ENCODE data around the gene HMG20A. TPM values are rescaled to one million over a fixed set of nuclear protein-coding genes. Genes with fewer than 3 reads are reported as not detected.
A peak's percentile ranks its signal among the peaks of the same experiment; 100 is the strongest.

The HMG20A gene
- total and polyA plus RNA-seq, 10 donors, result 17.9 to 107 (median 77.2) TPM

GRCh38 chr15:77532067-77532710 lies 111.5 kb downstream of the HMG20A start:
- TF ChIP-seq CTCF (IDR thresholded peaks at IDR 0.05 in 8 of 11, conservative IDR thresholded peaks at IDR 0.05 in 3 of 11), result no peak
- TF ChIP-seq POLR2AphosphoS5 (IDR thresholded peaks at IDR 0.05), result no peak
- no peak for TF ChIP-seq POLR2A (IDR thresholded peaks at IDR 0.05)
- intact Hi-C loops (cut with DNase I; ENCODE audit: low total_unique reads), result no loop called here
- peaks cover 3 to 60% (median 22%) of the 10 kb centered on the region in 6 donors for H3K4me1 ChIP-seq
- 77 to 95% (median 88%) methylated on average over 3 of the region's 3 CpGs for WGBS, 5 donors
- H3K27me3 ChIP-seq (replicated peaks in 1 of 7), result no peaks in the 10 kb centered on the region
- no peaks in the 10 kb centered on the region for H3K9me3 ChIP-seq
- H3K4me3 ChIP-seq, result no peak overlapping the region
- peak; percentile 58 for DNase-seq
- no peaks in the 10 kb centered on the region for H3K36me3 ChIP-seq
- H3K27ac ChIP-seq, result no peak overlapping the region

DNA sequence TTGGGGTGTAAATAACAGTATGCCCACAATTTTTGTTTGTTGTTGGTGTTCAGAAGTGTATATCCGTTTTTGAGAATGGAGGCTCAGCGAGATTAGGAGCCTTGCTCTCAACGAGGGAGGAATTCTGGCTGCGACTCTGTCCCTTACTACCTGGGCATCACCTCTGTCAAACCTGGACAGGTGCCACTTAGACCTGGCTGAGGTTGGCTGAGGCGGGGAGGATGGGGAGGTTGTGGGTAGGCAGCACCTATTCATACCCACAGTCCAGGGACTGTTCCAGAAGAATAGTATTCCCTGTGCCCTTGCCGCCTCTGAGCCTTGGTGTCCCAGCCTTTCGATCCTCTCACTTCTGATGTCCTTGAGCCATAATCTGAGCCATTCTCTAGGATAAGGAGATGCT lies 112.2 kb downstream of the HMG20A start:
- Histone ChIP-seq H3K4me3 (no peak overlapping the region), H3K27me3 (replicated peaks in 1 of 7) (no peaks in the 10 kb centered on the region), H3K36me3 (no peaks in the 10 kb centered on the region), H3K27ac (no peak overlapping the region), H3K4me1 (peaks cover 3 to 60% (median 25%) of the 10 kb centered on the region in 6 donors), H3K9me3 (no peaks in the 10 kb centered on the region)
- peak; percentile 33 for DNase-seq
- intact Hi-C loops (cut with DNase I; ENCODE audit: low total_unique reads), result no loop called here
- TF ChIP-seq POLR2AphosphoS5 (IDR thresholded peaks at IDR 0.05) (no peak), CTCF (IDR thresholded peaks at IDR 0.05 in 8 of 11, conservative IDR thresholded peaks at IDR 0.05 in 3 of 11) (no peak), POLR2A (IDR thresholded peaks at IDR 0.05) (no peak)
- WGBS, 5 donors, result 78 to 94% (median 83%) methylated on average over 7 of the region's 7 CpGs

GRCh38 chr15:77533578-77534430 lies 113.1 kb downstream of the HMG20A start:
- intact Hi-C loops (cut with DNase I; ENCODE audit: low total_unique reads), result no loop called here
- peak overlapping the region in 2 of 8 donors; percentile 25 to 41 for H3K27ac ChIP-seq
- DNase-seq, result peak; percentile 32
- H3K27me3 ChIP-seq (replicated peaks in 1 of 7), result no peaks in the 10 kb centered on the region
- 59 to 65% (median 63%) methylated on average over 13 of the region's 13 CpGs for WGBS, 5 donors
- TF ChIP-seq POLR2AphosphoS5 (IDR thresholded peaks at IDR 0.05), result no peak
- no peak for TF ChIP-seq POLR2A (IDR thresholded peaks at IDR 0.05)
- TF ChIP-seq CTCF (IDR thresholded peaks at IDR 0.05 in 8 of 11, conservative IDR thresholded peaks at IDR 0.05 in 3 of 11), result no peak
- no peaks in the 10 kb centered on the region for H3K9me3 ChIP-seq
- no peak overlapping the region for H3K4me3 ChIP-seq
- H3K4me1 ChIP-seq, result peaks cover 9 to 60% (median 30%) of the 10 kb centered on the region in 6 donors
- H3K36me3 ChIP-seq, result no peaks in the 10 kb centered on the region

Other genes starting within 250 kb of the HMG20A start
- gene PEAK1, start 784 bp upstream of the HMG20A start, total RNA-seq, result 100 to 1,000 TPM; 163 to 415 (median 211) TPM
- 10 to 100 TPM in 1 of 3 donors, 1 to 10 TPM in 2; 5.0 to 18.0 (median 10.0) TPM for gene PEAK1, start 784 bp upstream of the HMG20A start, polyA plus RNA-seq
- gene LINGO1, start 212.0 kb downstream of the HMG20A start, total RNA-seq, result 1 to 10 TPM; 1.6 to 7.3 (median 3.8) TPM
- gene LINGO1, start 212.0 kb downstream of the HMG20A start, polyA plus RNA-seq, result 1 to 10 TPM in 1 of 3 donors, under 1 TPM in 2; 0.46 to 1.2 (median 0.93) TPM